ENCODE results near the gene COX4I2.

Gene COX4I2

GRCh38 chr20:31693987-31694661 is 56.4 kb downstream of the COX4I2 start:
- no peak overlapping the region for H3K4me3 ChIP-seq (ENCODE audit: low read length)
- TF ChIP-seq EZH2phosphoT487 (IDR thresholded peaks at IDR 0.05; ENCODE audit: low read length) (no peak), CTCF (IDR thresholded peaks at IDR 0.05; ENCODE audit: low read length) (no peak), EZH2 (optimal IDR thresholded peaks at IDR 0.05; ENCODE audit: low read depth, low read length) (no peak)
- no peaks in the 10 kb centered on the region for H3K9me3 ChIP-seq (replicated peaks; ENCODE audit: insufficient read depth, low read length)
- peaks cover 10% of the 10 kb centered on the region for H3K36me3 ChIP-seq (replicated peaks; ENCODE audit: insufficient read depth, low read length)
- peak overlapping the region; percentile 84 for H3K27ac ChIP-seq (ENCODE audit: low read length)
- peak overlapping the region; percentile 52 for H3K4me2 ChIP-seq (ENCODE audit: low read depth, low read length)
- peaks cover 80% of the 10 kb centered on the region for H3K4me1 ChIP-seq (ENCODE audit: low read length)
- H4K20me1 ChIP-seq (ENCODE audit: insufficient read depth, low read length): no peaks in the 10 kb centered on the region
- peaks cover 80% of the 10 kb centered on the region for H3K79me2 ChIP-seq (ENCODE audit: low read length)
- H3K9ac ChIP-seq (ENCODE audit: low read length): peak overlapping the region; percentile 34
- H3K27me3 ChIP-seq (replicated peaks; ENCODE audit: insufficient read depth, low read length): no peaks in the 10 kb centered on the region
- DNase-seq: no peak
- no peaks in the 10 kb centered on the region for H3K9me2 ChIP-seq (replicated peaks; ENCODE audit: insufficient read depth, low read length)
- no peak overlapping the region for H2AFZ ChIP-seq (ENCODE audit: low read length)
- peaks cover 76% of the 10 kb centered on the region for H3F3A ChIP-seq (ENCODE audit: insufficient read depth, low read length)

All from MM.1S (cell line).